BLaER1 treated with 17β-estradiol and CSF1 and Interleukin-3, amounts not matched to agents 10 nM and 100 nM (cell line): ENCODE data around the gene PAX7.

Experiments
- H3K27ac ChIP-seq, 11 experiments: shearing (Covaris generic); formaldehyde crosslinking; 2 replicates each; pipeline ENCODE4 v1.8.1; 2022
- H3K27me3 ChIP-seq, 11 experiments: shearing (Covaris generic); formaldehyde crosslinking; 2 replicates each; pipeline ENCODE4 v1.8.1; 2022
- H3K36me3 ChIP-seq, 11 experiments: shearing (Covaris generic); formaldehyde crosslinking; 2 replicates each; pipeline ENCODE4 v1.8.1; 2022
- H3K4me1 ChIP-seq, 10 experiments: shearing (Covaris generic); formaldehyde crosslinking; 2 replicates each; pipeline ENCODE4 v1.8.1; 2022
- H3K4me2 ChIP-seq, 11 experiments: shearing (Covaris generic); formaldehyde crosslinking; 2 replicates each; pipeline ENCODE4 v1.8.1; 2022
- H3K4me3 ChIP-seq, 10 experiments: shearing (Covaris generic); formaldehyde crosslinking; 2 replicates each; pipeline ENCODE4 v1.8.1; 2022
- H3K9ac ChIP-seq, 11 experiments: shearing (Covaris generic); formaldehyde crosslinking; 2 replicates each; pipeline ENCODE4 v1.8.1; 2022
- H3K9me3 ChIP-seq, 11 experiments: shearing (Covaris generic); formaldehyde crosslinking; replicated peaks in 1 of 11; 2 replicates each; pipeline ENCODE4 v1.8.1; 2022
- H4K20me1 ChIP-seq, 11 experiments: shearing (Covaris generic); formaldehyde crosslinking; 2 replicates each; pipeline ENCODE4 v1.8.1; 2022
- Cebpa-rat ChIP-seq, 11 experiments: shearing (Covaris generic); IDR thresholded peaks; 2 replicates each; pipeline ENCODE4 v1.8.1; 2022

PAX7 gene

DNA sequence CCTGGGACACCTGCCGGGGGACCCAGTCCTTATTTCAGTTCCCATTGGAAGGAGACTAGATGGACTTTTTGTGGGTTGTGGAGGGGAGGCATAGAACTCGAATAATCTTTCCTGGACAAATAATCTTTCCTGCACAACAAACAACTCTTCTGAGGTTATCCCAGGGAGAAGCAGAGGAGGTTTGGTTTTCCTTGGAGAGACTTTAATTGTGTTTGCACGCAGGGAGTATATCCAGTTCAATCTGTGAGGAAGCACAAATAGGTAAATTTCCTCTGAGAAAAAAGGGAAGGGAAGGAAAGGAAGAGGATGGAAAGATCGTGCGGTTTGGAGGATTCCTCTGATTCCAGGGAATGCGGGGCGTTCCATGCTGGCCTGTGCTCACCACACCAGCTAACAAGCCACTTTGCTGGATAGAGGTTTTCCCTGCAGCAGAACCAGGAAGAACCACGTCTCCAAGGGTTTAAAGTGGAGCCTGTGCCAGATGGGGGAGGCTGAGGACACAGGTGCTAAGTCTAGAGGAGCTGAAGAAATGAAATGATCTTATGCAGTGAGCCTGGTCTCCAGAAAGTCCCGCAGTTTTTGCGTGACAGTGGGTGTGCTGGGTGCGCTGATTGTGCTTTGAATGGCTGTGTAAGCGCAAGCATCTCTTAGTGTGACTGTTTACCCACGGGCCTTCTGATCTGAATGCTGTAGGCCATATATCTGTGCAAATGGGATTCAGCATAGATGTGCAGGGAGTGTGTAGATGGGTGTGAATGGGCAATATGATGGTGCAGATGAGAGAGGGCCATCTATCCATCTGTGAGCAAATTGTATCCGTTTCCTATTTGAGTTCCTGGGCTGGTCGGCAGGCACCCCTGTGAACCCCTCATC is 7.6 kb downstream of the PAX7 start:
- Histone ChIP-seq H3K36me3 (no peaks in the 10 kb centered on the region), H4K20me1 (peaks cover 0 to 95% (median 83%) of the 10 kb centered on the region in 11 experiments; a peak in 19 of 22 replicates), H3K4me3 (no peak overlapping the region), H3K27me3 (peaks cover 100% of the 10 kb centered on the region in 11 experiments), H3K9me3 (peaks cover 0 to 3% (median 0%) of the 10 kb centered on the region in 11 experiments; a peak in 4 of 22 replicates), H3K4me2 (no peak overlapping the region), H3K9ac (no peak overlapping the region), H3K4me1 (peaks cover 0 to 3% (median 0%) of the 10 kb centered on the region in 10 experiments; a peak in 3 of 20 replicates), H3K27ac (no peak overlapping the region)
- TF ChIP-seq Cebpa-rat (IDR thresholded peaks at IDR 0.05), result no peak

DNA sequence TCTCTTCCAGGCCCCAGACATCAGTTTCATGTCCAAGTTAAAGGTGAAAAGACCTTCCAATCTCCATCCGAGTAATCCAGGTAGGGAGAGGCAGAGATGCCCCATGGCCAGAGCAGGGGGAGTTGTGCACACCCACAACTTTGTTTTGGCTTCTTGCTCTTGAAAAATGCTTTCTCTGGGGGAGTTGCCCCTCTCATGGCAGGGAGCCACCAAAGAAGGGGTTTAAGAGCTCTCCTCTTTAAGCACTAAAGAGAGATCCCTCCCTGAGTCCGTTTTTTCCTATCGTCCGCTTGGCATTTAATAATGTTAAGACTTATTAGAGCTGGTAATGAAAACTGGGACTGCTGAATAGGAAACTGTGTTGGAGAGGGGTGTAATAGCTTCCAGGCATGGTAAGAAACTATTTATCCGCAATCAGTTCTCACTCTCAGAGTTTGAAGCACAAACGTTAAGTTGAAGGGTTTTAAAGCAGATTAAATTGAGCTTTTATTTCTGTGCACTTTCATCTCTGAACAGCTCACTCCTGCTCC is 8.3 kb downstream of the PAX7 start:
- peaks cover 100% of the 10 kb centered on the region in 11 experiments for H3K27me3 ChIP-seq

DNA sequence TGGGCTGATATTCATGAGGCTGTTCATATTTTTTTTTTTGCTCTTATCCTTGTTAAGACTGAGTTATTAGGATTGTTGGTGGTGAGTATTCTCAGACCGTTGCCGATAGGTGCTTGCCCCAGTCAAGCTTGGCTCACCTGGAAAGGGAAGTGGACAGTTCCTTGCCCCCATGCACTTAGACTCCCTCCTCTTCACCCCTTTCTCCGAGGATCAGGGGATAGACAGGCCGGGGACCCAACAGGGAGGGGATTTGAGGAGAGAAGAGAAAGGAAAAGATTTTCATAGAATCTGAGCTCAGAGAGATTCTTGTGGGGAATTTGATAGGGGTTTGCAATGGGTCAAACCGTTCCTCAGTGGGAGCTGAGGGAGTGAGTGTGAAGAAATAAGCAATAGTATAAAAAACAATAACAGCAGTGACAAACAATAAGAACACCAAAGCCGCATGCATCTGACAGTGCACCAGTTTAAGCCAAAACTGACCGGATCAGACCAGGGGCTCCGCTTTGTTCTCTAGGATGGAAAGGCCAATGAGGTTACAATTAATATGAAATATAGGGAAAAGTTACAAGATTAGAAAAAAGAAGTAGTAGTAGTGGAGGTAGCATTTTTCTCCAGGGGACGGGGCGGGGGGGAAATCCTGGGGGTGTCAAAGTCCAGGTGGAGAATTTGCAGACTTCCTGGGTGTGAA is 8.9 kb downstream of the PAX7 start:
- Histone ChIP-seq H3K27me3 (peaks cover 100% of the 10 kb centered on the region in 11 experiments), H3K4me1 (peaks cover 0 to 12% (median 5%) of the 10 kb centered on the region in 10 experiments; a peak in 12 of 20 replicates), H3K9me3 (no peaks in the 10 kb centered on the region), H3K4me3 (no peak overlapping the region), H3K36me3 (no peaks in the 10 kb centered on the region), H3K27ac (no peak overlapping the region), H3K9ac (no peak overlapping the region), H4K20me1 (peaks cover 0 to 95% (median 83%) of the 10 kb centered on the region in 11 experiments; a peak in 19 of 22 replicates), H3K4me2 (no peak overlapping the region)
- TF ChIP-seq Cebpa-rat (IDR thresholded peaks at IDR 0.05), result no peak

More for the DNA sequence above, 8.3 kb downstream of the PAX7 start:
- Histone ChIP-seq H3K9me3 (no peaks in the 10 kb centered on the region), H3K4me3 (no peak overlapping the region), H3K9ac (no peak overlapping the region), H3K4me2 (no peak overlapping the region), H3K36me3 (no peaks in the 10 kb centered on the region), H4K20me1 (peaks cover 0 to 95% (median 83%) of the 10 kb centered on the region in 11 experiments; a peak in 19 of 22 replicates), H3K27ac (no peak overlapping the region), H3K4me1 (peaks cover 0 to 10% (median 3%) of the 10 kb centered on the region in 10 experiments; a peak in 8 of 20 replicates)
- TF ChIP-seq Cebpa-rat (IDR thresholded peaks at IDR 0.05), result no peak

DNA sequence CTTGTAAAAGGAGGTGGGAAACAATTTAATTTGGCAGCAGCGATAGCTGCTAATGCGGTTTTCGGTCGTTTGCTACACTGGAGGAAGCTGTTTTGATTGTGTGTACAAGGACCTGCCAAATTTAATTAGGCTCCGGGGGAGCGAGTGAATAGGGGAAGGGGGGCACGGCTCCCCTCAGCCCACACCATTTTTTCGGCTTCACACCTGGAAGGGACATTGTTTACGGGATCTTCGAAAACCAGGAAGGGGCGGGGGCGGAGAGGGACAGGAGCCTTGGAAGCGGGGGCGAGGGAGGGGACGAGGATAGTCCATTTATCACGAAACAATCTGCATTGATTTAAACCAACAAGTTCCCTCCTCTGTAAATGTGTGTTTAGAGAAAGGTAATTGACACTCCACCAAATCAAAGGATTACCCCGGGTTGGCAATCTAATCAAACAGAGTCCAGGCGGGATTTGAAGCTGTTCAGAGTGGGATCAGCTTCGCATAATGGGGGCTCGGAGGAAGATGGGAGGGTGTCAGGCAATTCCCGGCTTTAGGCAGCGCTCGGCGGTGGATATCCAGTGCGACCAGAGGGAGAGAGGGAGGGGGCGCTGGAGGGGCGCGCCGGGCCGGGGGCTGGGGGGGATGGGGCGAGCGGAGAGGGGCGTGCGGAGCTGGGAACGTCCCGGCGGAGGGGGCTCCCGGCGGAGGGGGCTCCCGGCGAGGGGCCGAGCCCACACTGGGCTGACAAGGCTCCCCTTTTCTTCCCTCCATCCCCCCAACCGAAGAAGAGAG is 9.8 kb downstream of the PAX7 start:
- H3K27me3 ChIP-seq, result peaks cover 100% of the 10 kb centered on the region in 11 experiments
- no peaks in the 10 kb centered on the region for H3K36me3 ChIP-seq
- no peaks in the 10 kb centered on the region for H3K9me3 ChIP-seq
- peaks cover 0 to 95% (median 83%) of the 10 kb centered on the region in 11 experiments; a peak in 19 of 22 replicates for H4K20me1 ChIP-seq
- TF ChIP-seq Cebpa-rat (IDR thresholded peaks at IDR 0.05), result no peak
- H3K27ac ChIP-seq, result no peak overlapping the region
- no peak overlapping the region for H3K9ac ChIP-seq
- no peak overlapping the region for H3K4me3 ChIP-seq
- peaks cover 0 to 20% (median 11%) of the 10 kb centered on the region in 10 experiments; a peak in 13 of 20 replicates for H3K4me1 ChIP-seq
- no peak overlapping the region for H3K4me2 ChIP-seq

DNA sequence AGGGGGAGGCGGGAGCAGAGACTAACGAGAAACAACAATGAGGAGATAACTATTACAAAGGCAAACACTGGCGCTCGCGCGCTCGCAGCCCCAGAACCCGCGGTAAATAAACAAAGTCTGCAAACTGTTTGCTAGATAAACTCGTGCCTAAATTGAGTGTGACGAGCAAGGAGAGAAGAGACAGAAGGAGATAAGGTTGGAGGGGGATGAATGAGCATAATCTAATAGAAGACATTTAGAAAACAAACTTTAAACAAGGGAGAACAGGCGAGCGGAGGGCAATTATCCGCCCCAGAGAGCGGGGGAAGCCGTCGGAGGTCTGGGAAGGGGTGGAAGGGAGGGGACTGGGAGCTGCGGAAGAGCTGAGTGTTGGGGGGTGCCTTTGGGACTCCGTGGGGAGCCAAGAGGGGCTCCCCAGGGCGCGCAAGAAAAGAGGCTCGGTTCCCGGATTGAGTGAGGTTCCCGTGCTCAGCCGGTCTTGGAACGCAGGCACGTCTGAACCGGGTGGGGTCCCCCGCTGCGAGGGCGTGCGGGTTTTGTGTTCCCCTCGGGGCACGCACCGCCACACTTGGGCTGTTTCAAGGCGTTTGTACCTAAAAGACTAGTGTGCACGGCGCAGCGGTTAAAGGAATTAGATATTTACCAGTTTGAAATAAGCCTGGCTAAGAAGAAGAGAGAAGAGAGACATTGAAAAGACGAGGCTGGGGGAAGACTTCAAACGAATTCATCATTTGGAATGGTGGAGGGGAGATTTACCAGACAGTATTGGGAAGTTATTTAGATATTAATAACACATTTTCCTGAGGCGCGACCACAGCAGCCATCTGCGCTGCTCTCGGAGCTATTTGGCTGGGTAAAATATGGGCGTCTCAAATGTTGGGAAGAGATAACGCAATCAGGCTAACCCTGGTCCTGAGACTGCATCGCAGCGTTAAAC is 10.6 kb downstream of the PAX7 start:
- Histone ChIP-seq H4K20me1 (peaks cover 0 to 95% (median 83%) of the 10 kb centered on the region in 11 experiments; a peak in 19 of 22 replicates), H3K9ac (no peak overlapping the region), H3K4me3 (no peak overlapping the region), H3K4me2 (no peak overlapping the region), H3K27ac (no peak overlapping the region), H3K9me3 (no peaks in the 10 kb centered on the region), H3K27me3 (peaks cover 100% of the 10 kb centered on the region in 11 experiments), H3K36me3 (no peaks in the 10 kb centered on the region), H3K4me1 (peaks cover 0 to 20% (median 13%) of the 10 kb centered on the region in 10 experiments; a peak in 13 of 20 replicates)
- TF ChIP-seq Cebpa-rat (IDR thresholded peaks at IDR 0.05), result no peak

DNA sequence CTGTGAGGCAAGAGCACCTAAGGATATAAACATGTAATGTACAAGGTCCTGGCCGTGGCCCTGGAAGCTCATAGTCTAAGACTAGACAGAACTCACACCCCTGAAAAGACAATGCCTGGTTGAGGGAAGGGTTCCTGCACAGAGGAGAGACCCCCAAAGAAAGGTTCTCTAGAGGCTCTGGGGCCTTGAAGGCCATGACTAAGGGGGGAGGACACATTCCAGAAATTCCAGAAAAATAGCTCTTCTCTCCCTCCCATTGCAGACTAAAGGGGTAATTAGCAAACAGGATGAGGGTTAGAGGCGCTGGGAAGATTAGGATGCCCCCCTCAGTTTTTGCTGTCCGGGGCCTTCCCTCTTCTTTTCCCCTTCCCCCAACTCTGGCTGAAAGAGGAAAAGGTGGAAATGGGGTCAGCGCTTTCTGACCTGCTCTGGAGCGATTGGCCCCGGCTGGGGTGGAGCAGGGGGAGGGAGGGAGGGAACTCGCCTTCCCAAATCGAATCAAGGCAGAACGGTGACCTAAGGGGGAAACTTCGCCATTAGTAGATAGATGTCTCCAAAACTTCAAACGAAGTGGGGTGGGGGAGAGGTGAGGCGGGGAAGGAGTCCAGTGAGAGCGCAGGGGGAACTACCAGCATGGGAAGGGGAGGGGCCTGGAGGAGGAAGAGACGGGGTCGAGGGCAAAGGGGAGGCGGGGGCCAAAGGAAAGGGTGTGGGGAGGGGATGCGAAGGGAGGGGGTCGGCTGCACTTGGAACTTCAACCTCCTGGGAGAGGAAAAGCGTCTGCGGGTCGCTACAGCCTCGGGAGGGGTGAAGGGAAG is 11.8 kb downstream of the PAX7 start:
- H3K27me3 ChIP-seq, result peaks cover 99 to 100% (median 100%) of the 10 kb centered on the region in 11 experiments
- peaks cover 0 to 20% (median 14%) of the 10 kb centered on the region in 10 experiments; a peak in 13 of 20 replicates for H3K4me1 ChIP-seq
- H3K36me3 ChIP-seq, result no peaks in the 10 kb centered on the region
- no peak overlapping the region for H3K9ac ChIP-seq
- H3K4me3 ChIP-seq, result no peak overlapping the region
- H4K20me1 ChIP-seq, result peaks cover 0 to 93% (median 79%) of the 10 kb centered on the region in 11 experiments; a peak in 19 of 22 replicates
- no peaks in the 10 kb centered on the region for H3K9me3 ChIP-seq
- no peak for TF ChIP-seq Cebpa-rat (IDR thresholded peaks at IDR 0.05)
- no peak overlapping the region for H3K27ac ChIP-seq
- no peak overlapping the region for H3K4me2 ChIP-seq
